Gastroesophageal sphincter (tissue), 4 donors: ENCODE measurements around the gene SLC25A45. TPM values are rescaled to one million over a fixed set of nuclear protein-coding genes. Genes with fewer than 3 reads are reported as not detected.

ENCODE experiments used
- ATAC-seq: fragments of 150-250 bp; one replicate; pipeline ENCODE4 v1.9.1; 2016; ENCODE audit warnings: mild to moderate bottlenecking, moderate library complexity
- H3K27ac ChIP-seq, 4 donors: fragments of 200-600 bp; sonication (generic) in 3 of 4; 1 replicate in 3 of 4; 2 replicates in 1 of 4; pipeline ENCODE4 v1.5.1; 2016 to 2019
- H3K27me3 ChIP-seq: fragments of 200-600 bp; sonication (generic); one replicate; pipeline ENCODE4 v1.5.1; 2019
- H3K36me3 ChIP-seq, 2 donors: fragments of 200-600 bp; sonication (generic); one replicate each; pipeline ENCODE4 v1.5.1; 2019; ENCODE audit warnings: control low read depth in 1 of 2
- H3K4me1 ChIP-seq, 3 donors: fragments of 200-600 bp; sonication (generic); 1 replicate in 2 of 3; 2 replicates in 1 of 3; pipeline ENCODE4 v1.5.1; 2016 to 2019; ENCODE audit warnings: control low read depth in 2 of 3
- H3K4me3 ChIP-seq, 2 donors: fragments of 200-600 bp; sonication (generic); one replicate each; pipeline ENCODE4 v1.5.1; 2019; ENCODE audit warnings: mild to moderate bottlenecking in 1 of 2, moderate library complexity in 1 of 2
- H3K9me3 ChIP-seq, 3 donors: fragments of 200-600 bp; sonication (generic); one replicate each; pipeline ENCODE4 v1.5.1; 2017 to 2019; ENCODE audit warnings: control low read depth in 2 of 3
- CTCF ChIP-seq, 4 experiments: fragments of 200-600 bp in 2 of 4; fragments of 450-650 bp in 2 of 4; sonication (generic) in 1 of 4; IDR thresholded peaks; one replicate each; pipeline ENCODE4 v1.5.1; 2017 to 2019; ENCODE audit warnings: antibody characterized with exemption in 4 of 4, mild to moderate bottlenecking in 2 of 4, moderate library complexity in 2 of 4
- EP300 ChIP-seq: sonication (generic); formaldehyde crosslinking; IDR thresholded peaks from one replicate; pipeline ENCODE4 v1.6.1; 2017; ENCODE audit warnings: antibody characterized with exemption, mild to moderate bottlenecking
- POLR2A ChIP-seq, 2 donors: fragments of 450-650 bp; IDR thresholded peaks; one replicate each; pipeline ENCODE4 v1.6.1; 2017; ENCODE audit warnings: antibody characterized with exemption in 2 of 2, mild to moderate bottlenecking in 2 of 2, moderate library complexity in 1 of 2
- POLR2AphosphoS5 ChIP-seq: sonication (generic); formaldehyde crosslinking; IDR thresholded peaks from one replicate; pipeline ENCODE4 v1.6.1; 2017; ENCODE audit warnings: antibody characterized with exemption
- WGBS, 2 donors: methylation state at CpG; one replicate each; pipeline ENCODE4 v1.1.5; 2018; ENCODE audit warnings: low coverage in 1 of 2; 5-methylcytosine and 5-hydroxymethylcytosine counted together
- total RNA-seq, 4 donors: library from RNA; depleted of rRNA; stranded (reverse); fragments of >200 nt; gene quantifications; one replicate each; pipeline ENCODE4 v1.1.0, GENCODE V29; 2016

SLC25A45 gene
- total RNA-seq, 4 donors from 2014 or later: 3.7 to 11.5 (median 7.5) TPM

GRCh38 chr11:65377777-65378176 is 4.7 kb downstream of the SLC25A45 start:
- Histone ChIP-seq H3K9me3 (no peaks in the 10 kb centered on the region), H3K27ac (no peak overlapping the region), H3K4me3 (no peak overlapping the region), H3K36me3 (peaks cover 0 to 13% of the 10 kb centered on the region in 2 donors), H3K4me1 (peaks cover 0 to 25% (median 10%) of the 10 kb centered on the region in 3 donors), H3K27me3 (no peaks in the 10 kb centered on the region)
- no peak for TF ChIP-seq CTCF (IDR thresholded peaks at IDR 0.05)
- TF ChIP-seq POLR2AphosphoS5: no peak
- no peak for TF ChIP-seq EP300
- no peak for TF ChIP-seq POLR2A (IDR thresholded peaks at IDR 0.05)
- ATAC-seq: no peak
- 100% methylated on average over 1 to 2 of the region's 8 CpGs for WGBS, 2 donors

- no peaks in the 10 kb centered on the region for H3K27me3 ChIP-seq
- no peak for ATAC-seq
- no peak overlapping the region for H3K27ac ChIP-seq
- no peak for TF ChIP-seq EP300
- no peak for TF ChIP-seq POLR2A (IDR thresholded peaks at IDR 0.05)
- TF ChIP-seq CTCF (IDR thresholded peaks at IDR 0.05): no peak
- TF ChIP-seq POLR2AphosphoS5: no peak
- no peak overlapping the region for H3K4me3 ChIP-seq
- peaks cover 0 to 13% of the 10 kb centered on the region in 2 donors for H3K36me3 ChIP-seq
- H3K9me3 ChIP-seq: no peaks in the 10 kb centered on the region
- peaks cover 0 to 18% (median 8%) of the 10 kb centered on the region in 3 donors for H3K4me1 ChIP-seq
- WGBS, 2 donors: no CpG with 5 or more reads among the region's 8 CpGs
Measured at GRCh38 chr11:65377036-65377435, 5.4 kb downstream of the SLC25A45 start.

- ATAC-seq: no peak
- Histone ChIP-seq H3K4me3 (no peak overlapping the region), H3K27me3 (no peaks in the 10 kb centered on the region), H3K36me3 (peaks cover 0 to 13% of the 10 kb centered on the region in 2 donors), H3K9me3 (no peaks in the 10 kb centered on the region), H3K27ac (no peak overlapping the region), H3K4me1 (peaks cover 0 to 10% (median under 1%) of the 10 kb centered on the region in 3 donors)
- TF ChIP-seq CTCF (IDR thresholded peaks at IDR 0.05): no peak
- TF ChIP-seq POLR2A (IDR thresholded peaks at IDR 0.05): no peak
- no peak for TF ChIP-seq EP300
- no peak for TF ChIP-seq POLR2AphosphoS5
- WGBS, 2 donors: 73% methylated on average over 4 of the region's 16 CpGs; no CpG with 5 or more reads in 1 of the 2 donors
Measured at GRCh38 chr11:65376138-65376713, 6.2 kb downstream of the SLC25A45 start.

- TF ChIP-seq EP300 (no peak), POLR2AphosphoS5 (no peak), CTCF (IDR thresholded peaks at IDR 0.05) (no peak), POLR2A (IDR thresholded peaks at IDR 0.05) (no peak)
- Histone ChIP-seq H3K36me3 (peaks cover 0 to 13% of the 10 kb centered on the region in 2 donors), H3K4me3 (no peak overlapping the region), H3K9me3 (no peaks in the 10 kb centered on the region), H3K27ac (no peak overlapping the region), H3K27me3 (no peaks in the 10 kb centered on the region), H3K4me1 (no peaks in the 10 kb centered on the region)
- ATAC-seq: no peak
- WGBS, 2 donors: 86 to 91% methylated on average over 8 of the region's 8 CpGs
Measured at GRCh38 chr11:65375012-65375411, 7.4 kb downstream of the SLC25A45 start.
